Measurements from ENCODE around the gene SLC35F5. TPM values are rescaled to one million over a fixed set of nuclear protein-coding genes. Genes with fewer than 3 reads are reported as not detected.

The SLC35F5 gene
- total and polyA plus RNA-seq, 2 of the 13 experiments (the other 11 are each of a cell fraction or from before 2014, with no cell fraction given): 139 to 174 TPM

- ATAC-seq (no peak), FAIRE-seq (no peak), DNase-seq (ENCODE audit: low spot score) (no peak)
- no peaks in the 10 kb centered on the region for H4K20me1 ChIP-seq (ENCODE audit: insufficient read depth, low read length)
- POLR2A ChIA-PET: no interaction called here
- 0 out of 5 replicates have a peak, but pooled peaks cover 0 to 7% of the 10 kb centered on the region in 2 experiments for H3K27me3 ChIP-seq (ENCODE audit: control insufficient read depth in 1 of 2, insufficient read depth in 2 of 2, low read length in 2 of 2)
- intact Hi-C loops (cut with micrococcal nuclease; ENCODE audit: unreplicated experiment) (no loop called here), in situ Hi-C loops (cut with HindIII; ENCODE audit: extremely low pct_ligation_motif_present, low pct_unique_long_range_greater_than_20kb) (no loop called here)
- H3K36me3 ChIP-seq (replicated peaks in 1 of 2; ENCODE audit: control insufficient read depth in 1 of 2, insufficient read depth in 2 of 2, low read length in 2 of 2): no peaks in the 10 kb centered on the region
- BruUV-seq (replicated peaks): no TSS peak
- no peaks in the 10 kb centered on the region for H3K9me3 ChIP-seq (ENCODE audit: low read length)
- no peak overlapping the region for H3K4me2 ChIP-seq (ENCODE audit: low read depth, low read length)
- no peak overlapping the region for H2AFZ ChIP-seq (ENCODE audit: low read length)
- H3K4me1 ChIP-seq (ENCODE audit: insufficient read depth, low read length): peaks cover 11% of the 10 kb centered on the region
- no peak overlapping the region for H3K4me3 ChIP-seq (replicated peaks in 1 of 3; ENCODE audit: insufficient read depth in 1 of 3, low read depth in 2 of 3, low read length in 3 of 3)
- 68% methylated on average over 4 of the region's 4 CpGs for WGBS (ENCODE audit: low lambda C conversion rate)
- H3K9ac ChIP-seq (ENCODE audit: insufficient read depth, low read depth, low read length): no peak overlapping the region
- CTCF ChIA-PET (ENCODE audit: low intra/inter-chr PET ratio, low total read pairs): no interaction called here
- no peak overlapping the region for H3K27ac ChIP-seq (ENCODE audit: extremely low read length, insufficient read depth, low read length)
- H3K79me2 ChIP-seq (ENCODE audit: insufficient read depth, low read length): no peaks in the 10 kb centered on the region
- TF ChIP-seq CEBPB (IDR thresholded peaks at IDR 0.05; ENCODE audit: borderline replicate concordance, low read depth, low read length) (peak; percentile 63; the same call in 1 of the 2 replicates), CSRNP2 (CRISPR knock-in tag; conservative IDR thresholded peaks at IDR 0.05; ENCODE audit: low read depth) (no peak)
Observed at GRCh38 chr2:113799375-113799774, 42.9 kb upstream of the SLC35F5 start.

- no peaks in the 10 kb centered on the region for H3K36me3 ChIP-seq (replicated peaks in 1 of 2; ENCODE audit: control insufficient read depth in 1 of 2, insufficient read depth in 2 of 2, low read length in 2 of 2)
- BruUV-seq (replicated peaks): no TSS peak
- no peak overlapping the region for H3K27ac ChIP-seq (ENCODE audit: extremely low read length, insufficient read depth, low read length)
- H3K27me3 ChIP-seq (ENCODE audit: control insufficient read depth in 1 of 2, insufficient read depth in 2 of 2, low read length in 2 of 2): 0 out of 5 replicates have a peak, but pooled peaks cover 0 to 3% of the 10 kb centered on the region in 2 experiments
- CTCF ChIA-PET (ENCODE audit: low intra/inter-chr PET ratio, low total read pairs): no interaction called here
- peaks cover 12% of the 10 kb centered on the region for H3K4me1 ChIP-seq (ENCODE audit: insufficient read depth, low read length)
- DNase-seq (ENCODE audit: low spot score): no peak
- no peak overlapping the region for H2AFZ ChIP-seq (ENCODE audit: low read length)
- H4K20me1 ChIP-seq (ENCODE audit: insufficient read depth, low read length): no peaks in the 10 kb centered on the region
- H3K79me2 ChIP-seq (ENCODE audit: insufficient read depth, low read length): no peaks in the 10 kb centered on the region
- ATAC-seq: no peak
- in situ Hi-C loops (cut with HindIII; ENCODE audit: extremely low pct_ligation_motif_present, low pct_unique_long_range_greater_than_20kb) (no loop called here), intact Hi-C loops (cut with micrococcal nuclease; ENCODE audit: unreplicated experiment) (no loop called here)
- FAIRE-seq: no peak
- POLR2A ChIA-PET: no interaction called here
- H3K4me2 ChIP-seq (ENCODE audit: low read depth, low read length): no peak overlapping the region
- H3K9ac ChIP-seq (ENCODE audit: insufficient read depth, low read depth, low read length): no peak overlapping the region
- H3K9me3 ChIP-seq (ENCODE audit: low read length): no peaks in the 10 kb centered on the region
- 27% methylated on average over 2 of the region's 2 CpGs for WGBS (ENCODE audit: low lambda C conversion rate)
- no peak overlapping the region for H3K4me3 ChIP-seq (replicated peaks in 1 of 3; ENCODE audit: insufficient read depth in 1 of 3, low read depth in 2 of 3, low read length in 3 of 3)
- TF ChIP-seq MAFK (conservative IDR thresholded peaks at IDR 0.05 in 1 of 2, IDR thresholded peaks at IDR 0.05 in 1 of 2; ENCODE audit: low read length in 2 of 2) (peak; percentile 28 to 75; a peak in 2 of 4 replicates), ATF7 (IDR thresholded peaks at IDR 0.05) (no peak), ATF7 (CRISPR knock-in tag; IDR thresholded peaks at IDR 0.05) (no peak), MAFF (IDR thresholded peaks at IDR 0.05; ENCODE audit: low read depth, low read length) (0 out of 2 replicates have a peak, but pooled peaks have one; percentile 37)
Observed at GRCh38 chr2:113797237-113797636, 40.8 kb upstream of the SLC35F5 start.
